ENCODE results near the gene TNFRSF11A.

GRCh38 chr18:62426191-62426488 is 101.0 kb downstream of the TNFRSF11A start:
- TF ChIP-seq RAD21 (IDR thresholded peaks at IDR 0.05; ENCODE audit: low read depth) (no peak), CEBPB (IDR thresholded peaks at IDR 0.05) (no peak), REST (IDR thresholded peaks at IDR 0.05; ENCODE audit: low read depth) (no peak), EP300 (IDR thresholded peaks at IDR 0.05; ENCODE audit: borderline replicate concordance) (no peak), CREB1 (IDR thresholded peaks at IDR 0.05; ENCODE audit: low read depth) (no peak), MAX (IDR thresholded peaks at IDR 0.05) (no peak), YY1 (IDR thresholded peaks at IDR 0.05; ENCODE audit: low read depth) (no peak), USF1 (IDR thresholded peaks at IDR 0.05) (no peak), TAF1 (IDR thresholded peaks at IDR 0.05; ENCODE audit: low read depth) (no peak)

Data from Ishikawa (cell line).